Stimulated activated CD4-positive, alpha-beta T cell treated with anti-CD3 and anti-CD28 coated beads, TNF-alpha, amount 100 ng/mL, for 24 hours (primary cell): ENCODE data around the gene FAU.
A peak's percentile ranks its signal among the peaks of the same experiment; 100 is the strongest.

Experiments used
- DNase-seq, 3 experiments: peaks; one replicate each; pipeline ENCODE4 v3.0.0-alpha.2; 2020; ENCODE audit warnings: low read depth in 3 of 3

The FAU gene

GRCh38 chr11:65135633-65136145, 13.8 kb upstream of the FAU start:
- DNase-seq, result no peak

DNA sequence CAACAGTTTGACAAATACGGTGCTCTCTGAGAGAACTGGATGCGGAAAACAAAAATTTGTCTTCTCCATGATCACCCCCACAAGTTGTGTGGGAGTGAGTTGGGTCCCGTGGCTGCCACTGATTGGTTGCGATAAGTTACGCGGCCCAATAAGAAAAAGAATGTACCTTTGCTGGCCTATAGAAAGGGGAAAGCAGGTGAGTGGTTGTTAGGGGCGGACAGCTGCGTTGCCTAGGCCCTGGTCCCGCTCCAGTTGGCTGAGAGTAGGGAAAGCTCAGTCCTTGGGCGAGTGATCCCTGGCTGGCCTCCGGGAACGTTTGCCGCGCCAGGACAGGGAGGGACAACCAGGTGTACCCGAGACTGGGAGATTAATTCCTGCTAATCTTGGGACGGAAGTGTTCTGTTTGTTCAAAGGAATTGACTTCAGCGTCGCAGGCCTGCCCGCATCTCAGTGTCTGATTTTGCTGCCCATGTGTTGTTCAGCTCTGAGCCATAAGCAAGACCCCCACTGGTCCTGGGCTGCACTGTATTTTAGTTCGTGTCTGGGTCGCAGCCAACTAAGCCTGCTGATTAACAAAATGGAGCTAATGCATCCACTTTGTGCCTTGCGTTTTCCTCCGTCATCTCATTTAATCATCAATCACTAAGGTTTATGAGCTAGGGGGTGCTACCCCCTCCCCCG, 13.2 kb upstream of the FAU start:
- peak; percentile 62 to 77 (median 76) for DNase-seq

DNA sequence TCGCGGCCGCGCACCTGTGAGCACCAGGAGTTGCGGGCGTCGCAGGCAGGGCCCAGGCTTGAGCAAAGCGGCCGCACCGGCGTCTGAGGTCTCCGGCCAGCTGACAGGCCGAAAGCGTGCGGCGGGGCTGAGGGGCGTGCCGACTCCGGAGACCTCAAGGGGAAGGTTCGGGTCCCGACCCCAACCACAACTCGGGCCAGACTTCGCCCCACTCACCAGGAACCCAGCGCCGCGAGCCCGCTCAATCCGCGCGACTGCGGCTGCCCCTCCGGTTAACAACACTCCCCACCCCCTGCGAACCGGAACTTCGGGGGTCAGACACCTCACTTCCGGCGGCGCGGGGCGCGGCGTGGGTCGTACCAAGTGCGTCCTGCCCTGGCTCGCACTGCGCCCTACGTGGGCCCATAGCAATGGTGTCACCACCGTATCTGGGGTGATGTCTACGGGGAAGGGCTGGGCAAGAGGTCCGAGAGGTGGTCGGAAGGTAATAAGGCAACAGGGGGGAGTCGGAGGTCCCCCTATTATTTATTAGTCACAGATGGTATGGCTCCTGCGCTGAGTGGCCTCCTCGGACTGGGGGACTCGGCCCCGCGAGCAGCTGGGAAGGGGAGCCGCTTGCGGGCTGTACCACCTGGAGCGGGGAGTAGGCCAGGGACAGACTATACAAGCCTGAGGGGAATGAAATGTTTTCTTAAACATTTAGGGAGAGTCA, 12.5 kb upstream of the FAU start, which contains the start of gene SYVN1:
Gene SYVN1 (minus strand): TSS at position 280 of the 712 bp plus-strand sequence. CDS start 918 bp downstream, outside the sequence.
- peak; percentile 85 to 91 (median 88) for DNase-seq

- DNase-seq, result no peak
Observed at GRCh38 chr11:65133724-65134123, 11.8 kb upstream of the FAU start.

GRCh38 chr11:65132988-65133700, 11.2 kb upstream of the FAU start:
- DNase-seq, result peak in 1 of 3 experiments; percentile 72

- DNase-seq, result no peak
Observed at GRCh38 chr11:65132238-65132987, 10.5 kb upstream of the FAU start.

- DNase-seq, result no peak
Observed at GRCh38 chr11:65131895-65132237, 9.9 kb upstream of the FAU start.

DNA sequence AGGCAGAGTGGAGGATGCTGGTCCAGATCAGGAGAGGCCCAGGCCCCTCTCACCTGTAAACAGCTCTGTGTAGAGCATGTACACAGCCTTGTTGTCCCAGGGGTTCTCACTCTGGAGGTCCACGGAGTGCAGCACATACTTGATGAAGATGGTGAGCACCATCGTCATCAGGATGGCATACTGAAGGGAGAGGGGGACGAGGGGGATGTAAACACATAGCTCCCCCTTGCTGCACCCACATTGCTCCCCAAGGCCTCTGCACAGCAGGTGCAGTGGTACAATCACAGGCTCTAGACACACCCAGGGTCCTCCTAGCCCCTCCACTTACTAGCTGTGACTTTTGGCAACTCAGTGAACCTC, 9.5 kb upstream of the FAU start:
- DNase-seq, result no peak

- DNase-seq, result no peak
Observed at GRCh38 chr11:65130631-65131416, 8.9 kb upstream of the FAU start.

- DNase-seq, result no peak
Observed at GRCh38 chr11:65129649-65130441, 7.9 kb upstream of the FAU start.

- no peak for DNase-seq
Observed at GRCh38 chr11:65128182-65129145, 6.5 kb upstream of the FAU start.

DNA sequence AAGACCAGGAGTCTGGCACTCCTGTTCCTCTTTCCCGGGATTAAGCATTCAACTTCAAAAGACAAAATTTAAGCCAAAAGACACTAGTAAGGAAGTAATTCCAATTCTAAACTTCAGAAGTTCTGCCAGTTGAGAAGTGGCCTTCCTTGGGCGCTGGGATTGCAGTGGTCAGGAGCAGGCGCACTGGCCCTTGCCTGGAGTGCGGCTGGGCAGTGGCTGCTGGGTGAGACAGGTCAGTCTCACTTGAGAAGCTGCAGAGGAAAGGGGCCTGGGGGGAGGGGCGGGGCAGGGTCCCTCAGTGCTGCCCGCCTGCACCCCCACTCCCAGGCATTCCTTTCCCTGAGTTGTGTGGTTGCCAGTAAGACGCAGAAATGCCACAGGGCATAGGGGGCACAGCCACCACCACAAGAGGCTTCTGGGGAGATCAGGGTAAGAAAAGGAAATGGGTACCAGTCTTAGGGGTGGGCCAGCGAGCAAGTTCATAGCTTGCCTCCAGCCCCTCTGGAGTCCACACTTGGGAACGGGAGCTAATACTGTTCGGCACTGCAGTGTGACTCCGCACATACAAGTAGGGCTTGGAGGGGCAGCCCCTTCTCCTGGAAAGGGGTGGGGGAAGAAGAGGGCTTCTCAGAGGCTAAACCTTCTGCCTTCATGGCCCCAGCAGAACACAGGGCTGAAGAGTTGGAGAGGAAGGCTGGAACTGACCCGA, 5.7 kb upstream of the FAU start:
- DNase-seq, result no peak

DNA sequence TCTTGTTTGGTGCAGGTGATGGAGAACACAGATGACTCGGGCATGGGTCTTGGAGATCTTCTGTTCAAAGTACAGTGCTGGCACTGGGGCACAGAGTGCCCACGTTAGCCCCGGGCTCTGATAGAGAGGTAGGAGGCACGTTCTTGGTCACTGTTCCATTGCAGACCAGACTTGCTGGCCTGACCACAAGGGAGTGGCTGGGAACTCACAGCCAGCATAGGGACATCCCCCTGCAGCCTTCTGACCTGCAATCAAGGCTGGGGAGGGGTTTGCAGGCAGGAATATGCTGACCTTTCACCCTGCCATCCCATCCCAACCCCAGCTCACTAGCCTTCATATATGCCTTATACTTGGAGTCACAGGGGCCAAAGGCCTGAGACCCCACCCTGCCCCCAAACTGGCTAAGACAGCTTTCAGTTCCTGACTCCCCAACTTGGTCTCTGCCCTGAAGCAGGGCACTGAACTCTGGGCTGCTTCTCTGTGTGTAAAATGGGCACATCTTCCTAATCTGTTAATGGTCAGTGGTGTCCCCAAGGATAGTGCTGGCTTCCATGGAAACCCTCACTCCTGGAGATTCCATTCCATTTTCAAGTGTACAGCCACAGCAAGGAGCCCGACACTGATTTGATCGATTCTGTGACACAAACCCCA, 4.8 kb upstream of the FAU start:
- no peak for DNase-seq

DNA sequence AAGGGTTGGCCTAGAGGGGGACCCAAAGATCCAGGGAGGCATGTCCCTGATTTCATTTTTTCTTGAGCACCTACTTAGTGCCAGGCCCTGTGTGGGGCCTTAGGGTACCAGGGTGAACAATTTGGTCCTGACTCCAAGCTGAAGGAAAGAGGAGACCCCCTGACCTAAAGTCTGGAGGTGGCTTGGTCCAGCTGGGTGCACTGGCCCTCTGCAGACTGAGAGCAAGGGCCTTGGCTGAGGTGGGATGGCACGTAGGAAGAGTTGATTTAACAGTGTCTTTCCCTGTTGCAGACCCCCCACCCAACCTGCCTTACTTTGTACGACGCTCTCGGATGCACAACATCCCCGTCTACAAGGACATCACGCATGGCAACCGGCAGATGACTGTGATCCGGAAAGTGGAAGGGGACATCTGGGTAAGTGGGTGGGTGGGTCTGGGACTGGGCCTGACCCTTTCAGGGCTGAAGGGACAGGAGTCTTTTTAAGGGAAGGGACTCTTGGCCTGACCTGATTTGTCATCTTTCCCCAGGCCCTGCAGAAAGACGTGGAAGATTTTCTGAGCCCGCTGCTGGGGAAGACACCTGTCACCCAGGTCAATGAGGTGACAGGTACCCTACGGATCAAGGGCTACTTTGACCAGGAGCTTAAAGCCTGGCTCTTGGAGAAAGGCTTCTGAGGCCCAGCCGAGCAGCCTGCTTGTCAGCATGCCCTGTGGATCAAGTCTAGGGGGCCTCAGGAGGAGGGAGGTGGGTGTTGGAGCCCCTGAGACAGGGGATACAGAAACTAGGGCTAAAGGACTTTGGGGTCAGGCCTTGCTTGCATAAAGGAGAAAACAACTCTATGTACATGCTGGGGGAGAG, 3.5 kb upstream of the FAU start:
- DNase-seq, result no peak

DNA sequence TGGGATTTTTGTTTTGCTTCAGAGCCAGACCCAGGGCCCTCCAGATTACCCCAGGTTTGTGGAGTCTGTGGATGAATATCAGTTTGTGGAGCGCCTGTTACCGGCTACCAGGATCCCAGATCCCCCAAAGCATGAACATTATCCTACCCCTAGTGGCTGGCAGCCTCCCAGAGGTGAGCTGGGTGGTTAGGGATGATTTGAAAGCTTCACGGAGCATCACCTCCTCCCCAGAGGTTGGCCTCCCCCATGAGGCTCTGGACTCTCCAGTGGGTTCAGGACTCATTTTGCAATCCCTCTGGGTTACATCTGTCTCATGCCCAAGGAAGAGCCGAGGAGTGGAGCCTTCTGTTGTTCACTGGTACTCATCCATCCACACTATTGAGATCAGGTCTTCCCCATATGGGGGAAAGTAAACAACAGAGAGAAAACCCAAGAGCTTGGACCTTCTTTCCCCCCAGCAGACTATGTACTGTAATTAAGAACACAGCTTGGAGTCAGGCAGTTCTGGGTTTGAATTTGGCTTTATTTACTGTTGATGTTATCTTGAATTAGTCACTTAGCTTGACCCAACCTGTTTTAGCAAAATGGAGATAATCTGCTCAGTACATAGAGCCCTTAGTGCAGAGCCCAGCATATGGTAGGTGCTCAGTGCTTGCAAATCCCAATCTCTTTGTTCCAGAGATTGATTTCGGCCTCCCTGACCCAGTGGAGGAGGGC, 2.7 kb upstream of the FAU start:
- no peak for DNase-seq

DNA sequence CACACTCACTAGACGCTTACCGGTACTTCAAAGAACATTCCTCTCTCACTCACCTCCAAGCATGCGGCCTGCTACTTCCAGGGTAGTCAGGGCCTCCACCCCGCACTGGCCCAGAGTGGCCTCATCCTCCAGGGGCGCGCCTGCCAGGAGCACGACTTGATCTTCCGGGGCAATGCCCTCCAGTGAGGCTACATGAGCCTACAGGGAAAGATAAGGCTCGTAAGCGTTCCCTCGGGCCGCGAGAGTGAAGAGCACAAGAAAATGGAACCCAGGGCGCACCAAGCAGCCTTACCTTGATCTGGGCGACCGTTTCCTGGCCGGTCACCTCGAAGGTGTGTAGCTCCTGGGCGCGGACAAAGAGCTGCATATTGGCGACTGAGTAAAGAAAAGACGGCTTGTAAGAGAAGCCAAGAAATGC, 478 bp downstream of the FAU start:
- no peak for DNase-seq
